GM12873 (cell line): ENCODE results near the gene IRAK3.

ENCODE experiments used
- TF ChIP-seq, protein P1 (sequence below): IDR thresholded peaks from 2 replicates; pipeline ENCODE4 v1.5.1; 2012; ENCODE audit warnings: low read depth, mild to moderate bottlenecking, moderate library complexity, low read length, control low read depth; ENCODE audit not compliant: insufficient read depth; ENCODE audit errors: missing control alignments

The IRAK3 gene

DNA sequence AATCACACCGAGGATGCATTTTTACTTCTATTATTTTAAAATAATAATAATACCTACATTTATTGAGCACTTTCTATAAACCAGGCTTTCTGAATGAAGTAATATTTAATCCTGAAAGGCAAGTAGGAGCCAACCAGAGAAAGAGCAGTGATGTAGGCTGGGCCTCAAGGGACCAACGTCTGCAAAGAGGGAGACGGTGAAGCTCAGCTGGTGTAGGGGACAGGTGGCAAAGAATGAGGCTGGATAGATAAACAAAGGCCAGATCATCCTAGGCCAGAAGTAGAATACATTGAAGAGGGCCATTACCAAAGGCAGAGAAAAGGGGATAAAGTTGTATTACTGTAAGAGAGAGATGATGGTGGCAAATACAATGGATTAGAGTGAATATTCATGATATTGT is 18.4 kb upstream of the IRAK3 start:
- TF ChIP-seq, protein P1, sequence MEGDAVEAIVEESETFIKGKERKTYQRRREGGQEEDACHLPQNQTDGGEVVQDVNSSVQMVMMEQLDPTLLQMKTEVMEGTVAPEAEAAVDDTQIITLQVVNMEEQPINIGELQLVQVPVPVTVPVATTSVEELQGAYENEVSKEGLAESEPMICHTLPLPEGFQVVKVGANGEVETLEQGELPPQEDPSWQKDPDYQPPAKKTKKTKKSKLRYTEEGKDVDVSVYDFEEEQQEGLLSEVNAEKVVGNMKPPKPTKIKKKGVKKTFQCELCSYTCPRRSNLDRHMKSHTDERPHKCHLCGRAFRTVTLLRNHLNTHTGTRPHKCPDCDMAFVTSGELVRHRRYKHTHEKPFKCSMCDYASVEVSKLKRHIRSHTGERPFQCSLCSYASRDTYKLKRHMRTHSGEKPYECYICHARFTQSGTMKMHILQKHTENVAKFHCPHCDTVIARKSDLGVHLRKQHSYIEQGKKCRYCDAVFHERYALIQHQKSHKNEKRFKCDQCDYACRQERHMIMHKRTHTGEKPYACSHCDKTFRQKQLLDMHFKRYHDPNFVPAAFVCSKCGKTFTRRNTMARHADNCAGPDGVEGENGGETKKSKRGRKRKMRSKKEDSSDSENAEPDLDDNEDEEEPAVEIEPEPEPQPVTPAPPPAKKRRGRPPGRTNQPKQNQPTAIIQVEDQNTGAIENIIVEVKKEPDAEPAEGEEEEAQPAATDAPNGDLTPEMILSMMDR, result no peak

DNA sequence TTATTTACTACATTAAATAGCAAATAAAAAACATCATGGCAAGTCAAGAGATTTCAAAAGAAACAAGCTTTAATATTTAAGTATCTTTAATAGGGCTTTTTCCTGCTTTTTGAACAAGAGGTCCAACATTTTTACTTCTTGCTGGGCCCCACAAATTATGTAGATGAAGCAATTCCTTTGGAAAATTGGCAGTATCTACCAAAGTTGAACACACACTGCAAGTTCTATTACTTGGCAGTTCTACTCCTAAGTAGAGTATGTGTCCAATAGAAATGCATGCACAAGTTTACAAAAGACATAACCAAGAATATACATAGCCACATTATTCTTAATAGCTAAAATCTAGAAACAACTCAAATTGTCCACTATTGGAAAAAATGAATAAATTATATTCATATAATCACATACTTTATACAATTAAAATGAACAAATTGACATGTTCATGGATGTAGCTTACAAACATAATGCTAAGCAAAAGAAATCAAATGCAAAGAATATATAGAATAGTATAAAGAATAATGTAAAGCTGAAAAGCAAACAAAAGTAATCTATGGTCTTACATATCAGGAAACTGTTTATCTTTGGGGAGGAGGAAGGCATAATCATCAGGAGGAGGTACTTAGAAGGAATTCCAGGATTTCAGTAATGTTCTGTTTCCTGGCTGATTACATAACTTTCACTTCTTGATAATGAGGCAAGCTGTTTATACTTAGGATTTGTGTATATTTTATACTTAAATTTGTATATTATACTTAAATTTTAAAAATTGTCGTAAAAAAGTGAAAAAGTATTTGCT is 12.7 kb upstream of the IRAK3 start:
- TF ChIP-seq, protein P1, result no peak

DNA sequence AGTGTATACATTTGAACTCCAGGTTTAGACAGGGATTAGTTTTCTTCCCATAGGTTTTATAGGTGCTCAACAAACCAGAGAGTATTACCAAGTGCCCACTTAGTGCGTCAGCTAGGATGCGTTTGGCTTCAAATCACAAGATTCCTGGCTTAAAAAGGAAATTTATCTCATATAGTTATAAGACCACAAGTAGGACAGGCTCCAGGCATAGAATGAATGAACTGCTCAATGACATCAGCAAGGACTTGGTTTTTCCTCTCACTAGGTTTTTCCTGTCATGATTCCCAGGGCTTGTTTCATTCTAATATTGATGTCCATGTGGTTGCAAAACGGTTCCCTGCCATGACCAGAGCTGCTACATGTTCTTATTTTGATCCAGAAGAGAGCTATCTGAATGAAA is 6.1 kb upstream of the IRAK3 start:
- TF ChIP-seq, protein P1, result no peak

GRCh38 chr12:66187036-66187435 is 2.0 kb upstream of the IRAK3 start:
- TF ChIP-seq, protein P1, result no peak

DNA sequence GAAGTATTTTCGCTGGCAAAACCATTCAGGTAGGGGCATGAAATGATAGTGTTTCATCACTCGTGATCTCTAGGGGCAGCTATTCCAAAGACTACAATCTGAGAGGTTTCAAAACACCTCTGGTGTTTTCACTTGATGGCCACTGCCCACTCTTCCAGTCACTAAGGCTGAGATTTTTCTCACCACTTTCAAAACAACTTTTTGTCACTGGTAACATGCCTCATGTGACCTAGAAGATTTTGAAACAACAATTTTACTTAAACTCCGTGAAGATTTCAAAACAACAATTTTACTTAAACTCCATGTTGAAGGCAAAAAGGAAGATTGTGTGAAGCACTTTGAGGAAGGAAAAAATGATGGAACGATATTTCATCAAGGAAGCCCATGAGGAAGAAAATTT is 1.2 kb upstream of the IRAK3 start:
- TF ChIP-seq, protein P1, result no peak

DNA sequence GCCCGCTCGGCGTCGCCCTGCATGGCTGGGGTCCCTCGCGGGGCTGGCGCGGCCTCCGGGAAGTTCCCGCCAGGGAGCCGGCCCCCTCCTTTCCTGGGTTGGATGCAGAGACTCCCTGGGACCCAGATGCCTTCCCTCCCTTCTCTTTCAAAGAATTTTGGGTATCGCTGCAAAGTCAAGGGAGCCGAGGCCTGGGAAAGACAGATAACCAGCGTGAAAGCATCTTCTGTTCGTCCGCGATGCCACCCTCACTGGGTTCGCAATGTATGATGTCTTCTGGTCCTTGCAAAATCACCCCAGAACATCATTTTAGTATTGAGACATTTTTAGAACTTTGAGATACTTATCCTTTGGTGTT is 451 bp downstream of the IRAK3 start:
- TF ChIP-seq, protein P1, result no peak

DNA sequence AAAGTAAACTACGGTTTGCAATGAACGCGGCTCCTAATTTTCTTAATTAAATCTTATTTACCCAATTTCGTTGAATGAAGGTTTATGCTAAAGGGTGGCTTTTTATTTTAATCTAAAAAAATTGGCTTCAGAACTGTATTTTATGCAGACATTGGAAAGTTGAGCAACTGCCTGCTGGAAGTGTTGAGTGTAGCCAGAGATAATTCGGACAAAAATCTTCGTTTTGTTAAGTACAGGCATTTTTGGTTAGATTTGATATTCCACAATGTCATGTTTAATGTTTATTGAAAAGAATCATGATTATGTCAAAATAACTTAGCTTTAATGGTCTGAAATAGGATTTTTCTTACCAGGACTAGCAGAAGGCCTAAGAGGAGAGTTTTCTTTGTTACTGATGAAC is 875 bp downstream of the IRAK3 start:
- TF ChIP-seq, protein P1, result no peak
